ENCODE results near the gene CEP164.

GRCh38 chr11:117337076-117337475, 9.4 kb downstream of the CEP164 start:
- no peak for TF ChIP-seq EZH2 (IDR thresholded peaks at IDR 0.05; ENCODE audit: low read length, unreplicated experiment)
- TF ChIP-seq CTCF (conservative IDR thresholded peaks at IDR 0.05; ENCODE audit: low read depth, low read length), result no peak
- TF ChIP-seq EZH2phosphoT487 (IDR thresholded peaks at IDR 0.05; ENCODE audit: borderline replicate concordance, low read length), result no peak

Measured in PC-3 (cell line).